Activated T-helper 1 cell treated with anti-CD3 and anti-CD28 coated beads, Interleukin-12 subunit alpha, Interleukin-12 subunit beta, Interleukin-2, Interleukin-4 antibody, amounts not matched to agents 30 ng/mL and 10 ng/mL and 1 ng/mL, durations not matched to agents 14 hours and 24 hours and 36 hours (primary cell): ENCODE data around the gene ZNF732. TPM values are rescaled to one million over a fixed set of nuclear protein-coding genes. Genes with fewer than 3 reads are reported as not detected.

Source experiments
- DNase-seq: peaks from one replicate; pipeline ENCODE4 v3.0.0; 2021; ENCODE audit warnings: low spot score
- H3K27ac Mint-ChIP-seq: one replicate; pipeline ENCODE4 v1.8.0; 2021; ENCODE audit warnings: mild to moderate bottlenecking, mixed read lengths
- H3K27me3 Mint-ChIP-seq: one replicate; pipeline ENCODE4 v1.8.0; 2022; ENCODE audit warnings: mild to moderate bottlenecking, moderate library complexity, mixed read lengths; ENCODE audit not compliant: insufficient read depth
- H3K36me3 Mint-ChIP-seq: one replicate; pipeline ENCODE4 v1.8.0; 2021; ENCODE audit warnings: low read depth, mixed read lengths
- H3K4me1 Mint-ChIP-seq: one replicate; pipeline ENCODE4 v1.8.0; 2021; ENCODE audit warnings: low read depth, mixed read lengths
- H3K4me3 Mint-ChIP-seq: one replicate; pipeline ENCODE4 v1.8.0; 2021; ENCODE audit warnings: mild to moderate bottlenecking, moderate library complexity, mixed read lengths
- H3K9me3 Mint-ChIP-seq: one replicate; pipeline ENCODE4 v1.8.0; 2021; ENCODE audit warnings: mixed read lengths
- intact Hi-C: fragments of 100-400 bp; cut with micrococcal nuclease; formaldehyde crosslinking; loops from one replicate; pipeline ENCODE4 v1.15.1; 2024
- total RNA-seq: library from RNA; stranded (reverse); gene quantifications from 2 replicates; pipeline ENCODE4 v1.2.3, GENCODE V29; 2022

The ZNF732 gene
- total RNA-seq = not detected in 2 replicates

DNA sequence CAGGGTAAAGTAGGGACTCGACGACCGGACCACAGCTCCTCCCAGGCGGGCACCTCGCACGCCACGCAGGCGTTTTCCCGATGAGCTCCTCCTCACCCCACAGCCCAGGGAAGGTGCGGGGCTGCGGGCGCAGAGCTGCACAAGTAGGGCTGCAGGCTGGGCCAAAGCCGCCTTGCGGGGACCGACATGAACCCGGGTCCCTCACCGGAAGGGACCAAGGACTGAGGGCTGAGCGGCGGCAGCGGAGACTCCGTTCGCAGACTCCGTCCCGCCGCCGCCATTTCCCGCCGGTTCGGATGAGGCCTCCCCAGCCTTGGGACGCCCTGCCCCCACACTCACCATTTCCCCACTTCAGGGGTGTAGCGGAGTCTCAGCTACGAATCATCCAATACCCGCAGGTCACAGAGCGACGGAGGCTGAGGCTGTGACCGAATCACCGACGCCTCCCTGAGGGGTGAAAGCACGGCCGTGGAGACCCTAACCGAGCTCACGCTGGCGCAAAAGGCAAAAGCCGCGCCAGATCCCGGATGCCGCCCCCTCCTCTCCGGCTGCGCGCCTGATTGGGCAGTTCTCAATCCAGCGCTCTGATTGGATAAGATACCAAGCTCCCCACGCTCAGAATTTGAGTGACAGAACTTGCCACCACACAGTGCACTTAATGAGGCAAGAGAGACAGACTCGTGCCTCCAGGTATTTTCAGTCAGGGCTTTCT lies at the start of gene ZNF732:
ZNF732 (minus strand) TSS at position 506 of the 712 bp plus-strand sequence; CDS start at position 342, 164 bp downstream.
- DNase-seq = no peak
- intact Hi-C loops = no loop called here
- Mint-ChIP-seq H3K36me3 (no peaks in the 10 kb centered on the region), H3K27me3 (peaks cover 1% of the 10 kb centered on the region), H3K9me3 (peaks cover 64% of the 10 kb centered on the region), H3K4me3 (no peak within 1 kb of the TSS), H3K4me1 (peaks cover 10% of the 10 kb centered on the region), H3K27ac (no peak within 1 kb of the TSS)

- intact Hi-C loops = no loop called here
- H3K4me3 Mint-ChIP-seq = peak overlapping the region; percentile 99
- peaks cover 3% of the 10 kb centered on the region for H3K27me3 Mint-ChIP-seq
- DNase-seq = no peak
- H3K9me3 Mint-ChIP-seq = peaks cover 57% of the 10 kb centered on the region
- H3K27ac Mint-ChIP-seq = no peak overlapping the region
- peaks cover 58% of the 10 kb centered on the region for H3K36me3 Mint-ChIP-seq
- peaks cover 25% of the 10 kb centered on the region for H3K4me1 Mint-ChIP-seq
Observed at GRCh38 chr4:340011-340410, 34.7 kb upstream of the ZNF732 start.

DNA sequence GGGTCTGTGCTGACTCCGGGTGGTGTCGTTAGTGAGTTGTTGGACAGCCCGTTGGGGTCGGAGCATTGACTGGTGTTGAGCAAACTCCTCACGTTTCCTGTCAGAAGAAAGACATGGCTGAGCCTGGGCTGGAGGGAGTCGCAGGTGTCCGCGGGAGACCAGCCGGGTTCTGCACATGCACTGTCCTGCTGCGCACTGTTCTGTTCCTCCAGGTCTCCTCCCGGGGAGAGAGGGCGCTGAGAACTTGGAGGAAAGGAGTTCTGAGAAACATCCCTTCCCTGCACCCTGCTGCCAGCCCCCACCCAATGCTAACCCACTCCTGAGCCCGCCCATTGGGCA lies 33.5 kb upstream of the ZNF732 start:
- Mint-ChIP-seq H3K36me3 (peaks cover 48% of the 10 kb centered on the region), H3K27me3 (peaks cover 3% of the 10 kb centered on the region), H3K27ac (peak overlapping the region; percentile 98), H3K4me3 (peak overlapping the region; percentile 99), H3K4me1 (peaks cover 25% of the 10 kb centered on the region), H3K9me3 (peaks cover 58% of the 10 kb centered on the region)
- no peak for DNase-seq
- intact Hi-C loops = loop anchor here (5.0 kb wide), 1 partner anchor 44 kb away; no protein-coding TSS in a partner anchor

DNA sequence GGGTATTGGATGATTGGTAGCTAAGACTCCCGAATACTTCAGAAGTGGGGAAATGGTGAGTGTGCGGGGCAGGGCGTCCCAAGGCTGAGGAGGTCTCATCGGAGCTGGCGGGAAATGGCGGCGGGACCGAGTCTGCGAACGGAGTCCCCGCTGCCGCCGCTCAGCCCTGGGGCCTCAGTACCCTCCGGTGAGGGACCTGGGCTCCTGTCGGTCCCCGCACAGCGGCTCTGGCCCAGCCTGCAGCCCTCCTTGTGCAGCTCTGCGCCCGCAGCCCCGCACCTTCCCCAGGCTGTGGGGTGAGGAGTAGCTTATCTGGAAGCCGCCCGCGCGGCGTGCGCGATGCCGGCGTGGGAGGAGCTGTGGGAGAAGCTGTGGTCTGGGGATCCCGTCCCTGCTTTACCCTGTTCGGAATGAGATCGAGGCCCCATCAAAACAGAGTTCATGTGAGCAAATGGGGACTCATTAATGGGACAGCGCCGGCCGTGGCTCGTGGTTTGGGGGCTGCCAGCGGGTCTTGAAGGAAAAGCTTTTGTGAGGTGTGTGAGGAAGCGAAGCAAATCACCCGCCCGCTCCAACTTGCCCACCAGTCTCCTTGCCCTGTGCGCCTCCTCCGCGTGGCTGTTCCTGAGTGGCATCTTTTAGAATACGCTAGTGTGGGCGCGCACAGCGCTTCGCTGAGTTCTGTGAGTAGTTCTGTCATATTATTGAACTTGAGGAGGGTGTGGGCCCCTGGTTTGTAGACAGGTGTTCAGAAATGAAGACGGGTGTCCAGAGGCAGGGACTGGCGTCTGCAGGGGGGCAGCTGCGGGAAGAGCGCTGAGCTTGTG lies 32.9 kb upstream of the ZNF732 start:
- H3K4me3 Mint-ChIP-seq = peak overlapping the region; percentile 99
- intact Hi-C loops = loop anchor here (1.0 to 5.0 kb wide), 6 partner anchors 44 to 336 kb away; partner anchors contain the start of genes ATP5ME, MYL5, PIGG and ZNF721
- peaks cover 57% of the 10 kb centered on the region for H3K9me3 Mint-ChIP-seq
- H3K36me3 Mint-ChIP-seq = peaks cover 45% of the 10 kb centered on the region
- peak overlapping the region; percentile 98 for H3K27ac Mint-ChIP-seq
- H3K4me1 Mint-ChIP-seq = peaks cover 25% of the 10 kb centered on the region
- DNase-seq = peak; percentile 40
- peaks cover 3% of the 10 kb centered on the region for H3K27me3 Mint-ChIP-seq

GRCh38 chr4:337143-337931 lies 32.1 kb upstream of the ZNF732 start, which contains the start of gene ZNF141:
Gene ZNF141 (plus strand): TSS chr4:337814. CDS start chr4:337984, 170 bp downstream.
- Mint-ChIP-seq H3K4me3 (peak within 1 kb of the TSS; percentile 99), H3K36me3 (peaks cover 37% of the 10 kb centered on the region), H3K4me1 (peaks cover 25% of the 10 kb centered on the region), H3K27me3 (peaks cover 3% of the 10 kb centered on the region), H3K9me3 (peaks cover 51% of the 10 kb centered on the region), H3K27ac (peak within 1 kb of the TSS; percentile 98)
- intact Hi-C loops = loop anchor here (1.0 to 5.0 kb wide), 6 partner anchors 45 to 337 kb away; partner anchors contain the start of genes ATP5ME, MYL5, PIGG and ZNF721
- DNase-seq = peak; percentile 90

DNA sequence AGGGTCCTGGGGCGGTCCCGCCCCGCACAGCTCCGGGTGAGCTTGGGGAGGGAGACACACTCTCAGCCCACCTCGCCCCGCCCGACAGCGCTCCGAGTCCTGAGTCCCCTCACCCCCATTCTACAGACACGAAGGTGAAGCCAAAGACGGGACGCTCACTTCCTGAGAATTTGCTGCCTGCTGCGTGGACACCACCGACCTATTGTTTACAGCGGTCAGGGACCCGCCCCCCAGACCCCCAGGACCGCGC lies 31.5 kb upstream of the ZNF732 start:
- peak overlapping the region; percentile 99 for H3K4me3 Mint-ChIP-seq
- intact Hi-C loops = loop anchor here (1.0 to 5.0 kb wide), 6 partner anchors 45 to 337 kb away; partner anchors contain the start of genes ATP5ME, MYL5, PIGG and ZNF721
- H3K36me3 Mint-ChIP-seq = peaks cover 32% of the 10 kb centered on the region

GRCh38 chr4:336099-336892 lies 31.0 kb upstream of the ZNF732 start:
- Mint-ChIP-seq H3K4me1 (peaks cover 25% of the 10 kb centered on the region), H3K9me3 (peaks cover 43% of the 10 kb centered on the region), H3K4me3 (peak overlapping the region; percentile 82), H3K27me3 (peaks cover 3% of the 10 kb centered on the region), H3K27ac (peak overlapping the region; percentile 52), H3K36me3 (peaks cover 29% of the 10 kb centered on the region)
- no peak for DNase-seq
- intact Hi-C loops = loop anchor here (2.0 to 5.0 kb wide), 2 partner anchors 46 to 93 kb away; no protein-coding TSS in a partner anchor

More for the DNA sequence above, 31.5 kb upstream of the ZNF732 start:
- no peak for DNase-seq
- Mint-ChIP-seq H3K4me1 (peaks cover 25% of the 10 kb centered on the region), H3K9me3 (peaks cover 47% of the 10 kb centered on the region), H3K27ac (peak overlapping the region; percentile 98), H3K27me3 (peaks cover 3% of the 10 kb centered on the region)

DNA sequence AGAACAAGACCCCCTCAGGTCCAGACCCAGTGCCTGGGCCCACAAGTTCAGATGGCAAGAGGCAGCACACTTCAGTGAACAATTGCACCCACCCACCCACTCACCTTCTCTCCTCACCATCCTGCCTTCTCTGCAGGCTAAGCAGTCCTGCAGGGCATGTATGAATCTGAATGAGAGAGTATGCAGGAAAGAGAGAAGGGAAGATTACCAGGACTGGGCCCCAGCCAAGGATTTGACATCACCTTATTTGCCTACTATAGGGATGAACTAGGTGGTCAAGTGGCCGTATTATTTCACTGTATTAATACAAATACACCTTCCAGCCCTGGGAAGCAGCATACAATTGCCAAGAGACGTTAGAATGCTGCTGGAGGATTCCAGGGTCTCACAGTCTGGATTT lies 30.2 kb upstream of the ZNF732 start:
- no peak overlapping the region for H3K27ac Mint-ChIP-seq
- no peak for DNase-seq
- peaks cover 26% of the 10 kb centered on the region for H3K36me3 Mint-ChIP-seq

DNA sequence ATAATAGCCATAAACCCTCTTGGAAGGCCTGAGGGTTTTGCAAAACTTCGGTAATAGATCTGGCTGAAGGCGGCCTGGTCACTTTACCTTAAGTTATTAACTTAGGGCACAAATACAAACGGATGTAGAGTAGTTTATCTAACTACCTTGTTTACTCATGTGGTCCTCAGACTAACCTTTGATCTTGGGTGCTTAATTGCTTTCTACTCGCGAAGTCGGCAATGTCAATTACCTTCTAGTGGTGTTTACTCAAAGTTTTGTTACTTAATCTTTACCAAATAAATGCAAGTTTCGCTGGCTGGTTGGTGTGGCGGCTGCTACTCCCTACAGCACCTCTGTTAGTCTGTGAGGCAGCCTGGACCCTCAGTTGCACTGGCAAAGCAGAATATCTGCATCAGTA lies 23.5 kb upstream of the ZNF732 start:
- Mint-ChIP-seq H3K27ac (no peak overlapping the region), H3K9me3 (peaks cover 42% of the 10 kb centered on the region)
- intact Hi-C loops = no loop called here

More for the DNA sequence above, 30.2 kb upstream of the ZNF732 start:
- intact Hi-C loops = loop anchor here (5.0 kb wide), 1 partner anchor 47 kb away; no protein-coding TSS in a partner anchor
- Mint-ChIP-seq H3K27me3 (peaks cover 3% of the 10 kb centered on the region), H3K4me3 (peak overlapping the region; percentile 82), H3K9me3 (peaks cover 35% of the 10 kb centered on the region), H3K4me1 (peaks cover 24% of the 10 kb centered on the region)

DNA sequence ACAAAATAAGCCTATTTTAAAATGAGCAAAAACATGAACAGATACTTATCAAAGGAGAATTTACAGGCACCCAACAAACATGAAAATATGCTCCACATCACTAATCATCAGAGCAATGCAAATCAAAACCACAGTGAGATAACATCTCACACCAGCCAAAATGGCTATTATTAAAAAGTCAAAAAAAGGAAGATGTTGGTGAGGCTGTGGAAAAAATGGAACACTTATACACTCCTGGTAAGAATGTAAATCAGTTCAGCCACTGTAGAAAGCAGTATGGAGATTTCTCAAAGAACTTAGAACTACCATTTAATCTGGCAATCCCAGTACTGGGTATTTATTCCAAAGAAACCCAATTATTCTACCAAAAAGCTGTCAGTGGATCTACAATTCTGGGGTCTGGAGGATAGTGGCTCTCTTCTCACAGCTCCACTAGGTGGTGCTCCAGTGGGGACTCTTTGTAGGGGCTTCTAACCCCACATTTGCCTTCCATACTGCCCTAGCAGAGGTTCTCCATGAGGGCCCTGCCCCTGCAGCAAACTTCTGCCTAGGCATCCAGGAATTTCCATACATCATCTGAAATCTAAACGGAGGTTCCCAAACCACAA lies 9.1 kb upstream of the ZNF732 start:
- Mint-ChIP-seq H3K4me3 (no peak overlapping the region), H3K27ac (no peak overlapping the region), H3K27me3 (no peaks in the 10 kb centered on the region), H3K4me1 (no peaks in the 10 kb centered on the region), H3K36me3 (peaks cover 2% of the 10 kb centered on the region), H3K9me3 (peaks cover 55% of the 10 kb centered on the region)
- intact Hi-C loops = no loop called here
- DNase-seq = no peak

More for the DNA sequence above, 23.5 kb upstream of the ZNF732 start:
- H3K4me3 Mint-ChIP-seq = no peak overlapping the region
- H3K4me1 Mint-ChIP-seq = no peaks in the 10 kb centered on the region
- no peak for DNase-seq
- no peaks in the 10 kb centered on the region for H3K36me3 Mint-ChIP-seq
- H3K27me3 Mint-ChIP-seq = no peaks in the 10 kb centered on the region

DNA sequence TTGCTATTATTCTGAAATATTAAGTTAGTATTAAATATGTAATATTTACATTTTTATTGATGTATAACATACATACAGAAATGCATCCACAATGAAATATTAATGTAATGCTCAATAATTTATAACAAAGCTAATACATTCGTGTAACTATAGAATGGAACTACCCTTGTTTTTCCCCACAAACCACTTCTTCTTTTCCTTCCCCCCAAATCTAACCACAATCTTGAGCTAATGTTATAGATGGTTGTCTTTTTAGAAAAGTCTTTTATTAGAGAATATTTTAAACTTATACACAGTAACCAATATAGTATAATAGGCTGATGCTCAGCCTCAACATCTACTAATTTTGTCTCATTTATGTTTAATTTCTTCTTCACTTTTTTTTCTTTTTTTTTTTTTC lies 4.5 kb upstream of the ZNF732 start:
- Mint-ChIP-seq H3K4me3 (no peak overlapping the region), H3K9me3 (peaks cover 49% of the 10 kb centered on the region), H3K27ac (no peak overlapping the region), H3K27me3 (peaks cover 1% of the 10 kb centered on the region), H3K4me1 (peaks cover 10% of the 10 kb centered on the region), H3K36me3 (peaks cover 2% of the 10 kb centered on the region)
- intact Hi-C loops = no loop called here
- no peak for DNase-seq
